HG03565 (cell line): ENCODE results near the gene TANGO6.

Experiments used
- ATAC-seq: cut with Tn5 transposase; IDR thresholded peaks from one replicate; pipeline ENCODE4 v1.9.1; 2021; ENCODE audit warnings: mild to moderate bottlenecking, moderate library complexity; ENCODE audit not compliant: unreplicated experiment

The TANGO6 gene

GRCh38 chr16:69133373-69133954 is 290.1 kb downstream of the TANGO6 start:
- no peak for ATAC-seq
